ENCODE measurements around the gene IP6K1.

Gene IP6K1

DNA sequence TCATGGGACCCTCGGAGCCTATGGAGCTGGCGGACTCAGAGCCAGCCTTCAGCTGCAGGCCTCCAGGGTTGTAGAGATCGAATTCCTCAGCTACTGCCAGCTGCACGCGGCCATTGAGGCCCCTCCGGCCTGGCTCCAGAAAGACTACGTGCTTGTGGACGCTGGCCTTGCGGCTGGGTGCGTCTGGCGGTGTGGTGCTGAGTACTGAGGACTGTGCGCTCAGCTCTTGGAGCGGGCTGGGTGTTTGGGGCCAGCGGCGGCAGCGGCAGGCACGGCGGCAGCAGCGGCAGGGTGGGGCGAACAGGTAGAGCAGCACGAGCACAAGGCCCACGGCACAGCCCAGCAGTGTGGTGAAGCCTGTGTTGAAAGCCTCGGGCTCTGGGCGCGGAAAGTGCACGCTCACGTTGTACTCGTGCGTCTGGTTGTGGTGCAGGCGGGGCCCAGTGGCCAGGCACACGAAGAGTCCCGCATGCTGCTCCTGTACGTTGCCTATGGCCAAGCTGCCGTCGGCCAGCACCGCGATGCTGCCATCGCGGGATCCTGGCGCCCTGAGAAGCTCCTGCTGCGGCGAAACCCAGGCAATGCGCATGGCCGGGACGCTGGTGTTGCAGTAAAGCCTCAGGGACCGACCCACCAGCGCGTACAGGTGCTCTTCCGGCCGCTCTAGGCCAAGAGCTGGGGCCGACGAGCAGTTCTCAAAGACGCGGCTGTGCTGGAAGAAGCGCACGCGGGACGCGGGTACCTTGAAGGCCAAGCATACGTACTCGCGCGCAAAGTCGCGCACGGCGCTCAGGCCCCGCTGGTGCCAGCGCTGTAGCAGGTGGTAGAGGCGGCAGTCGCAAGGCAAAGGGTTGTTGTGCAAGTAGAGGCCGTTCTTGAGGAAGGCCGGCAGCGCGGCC lies 68.1 kb downstream of the IP6K1 start:
- no peak overlapping the region for H3K4me3 ChIP-seq (ENCODE audit: low read length, poor library complexity, severe bottlenecking)
- no peaks in the 10 kb centered on the region for H3K9me2 ChIP-seq (replicated peaks; ENCODE audit: low read depth, low read length)
- TF ChIP-seq, protein P1, sequence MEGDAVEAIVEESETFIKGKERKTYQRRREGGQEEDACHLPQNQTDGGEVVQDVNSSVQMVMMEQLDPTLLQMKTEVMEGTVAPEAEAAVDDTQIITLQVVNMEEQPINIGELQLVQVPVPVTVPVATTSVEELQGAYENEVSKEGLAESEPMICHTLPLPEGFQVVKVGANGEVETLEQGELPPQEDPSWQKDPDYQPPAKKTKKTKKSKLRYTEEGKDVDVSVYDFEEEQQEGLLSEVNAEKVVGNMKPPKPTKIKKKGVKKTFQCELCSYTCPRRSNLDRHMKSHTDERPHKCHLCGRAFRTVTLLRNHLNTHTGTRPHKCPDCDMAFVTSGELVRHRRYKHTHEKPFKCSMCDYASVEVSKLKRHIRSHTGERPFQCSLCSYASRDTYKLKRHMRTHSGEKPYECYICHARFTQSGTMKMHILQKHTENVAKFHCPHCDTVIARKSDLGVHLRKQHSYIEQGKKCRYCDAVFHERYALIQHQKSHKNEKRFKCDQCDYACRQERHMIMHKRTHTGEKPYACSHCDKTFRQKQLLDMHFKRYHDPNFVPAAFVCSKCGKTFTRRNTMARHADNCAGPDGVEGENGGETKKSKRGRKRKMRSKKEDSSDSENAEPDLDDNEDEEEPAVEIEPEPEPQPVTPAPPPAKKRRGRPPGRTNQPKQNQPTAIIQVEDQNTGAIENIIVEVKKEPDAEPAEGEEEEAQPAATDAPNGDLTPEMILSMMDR (conservative IDR thresholded peaks at IDR 0.05; ENCODE audit: low read length), result no peak
- no peak for TF ChIP-seq EZH2phosphoT487 (IDR thresholded peaks at IDR 0.05; ENCODE audit: borderline replicate concordance)
- H2AFZ ChIP-seq (ENCODE audit: low read length), result no peak overlapping the region
- no peaks in the 10 kb centered on the region for H3K27me3 ChIP-seq (ENCODE audit: insufficient read depth, low read length, poor library complexity, severe bottlenecking)
- H3K4me1 ChIP-seq (ENCODE audit: insufficient read depth, low read length, poor library complexity, severe bottlenecking), result peaks cover 22% of the 10 kb centered on the region
- peaks cover 3% of the 10 kb centered on the region; the same call in 1 of the 2 replicates for H3F3A ChIP-seq (ENCODE audit: low read depth)
- H3K9me3 ChIP-seq (ENCODE audit: insufficient read depth, low read depth, low read length), result no peaks in the 10 kb centered on the region
- peaks cover 12% of the 10 kb centered on the region; the same call in 1 of the 2 replicates for H3K36me3 ChIP-seq (ENCODE audit: insufficient read depth, low read length)
- peaks cover 14% of the 10 kb centered on the region for H3K79me2 ChIP-seq (ENCODE audit: insufficient read depth, low read length)
- H3K4me2 ChIP-seq (ENCODE audit: low read depth, low read length, poor library complexity, severe bottlenecking), result peak overlapping the region; percentile 71
- H3K9ac ChIP-seq (ENCODE audit: low read depth, low read length, poor library complexity, severe bottlenecking), result no peak overlapping the region
- peaks cover 10% of the 10 kb centered on the region for H4K20me1 ChIP-seq (ENCODE audit: insufficient read depth, low read length, poor library complexity, severe bottlenecking)

DNA sequence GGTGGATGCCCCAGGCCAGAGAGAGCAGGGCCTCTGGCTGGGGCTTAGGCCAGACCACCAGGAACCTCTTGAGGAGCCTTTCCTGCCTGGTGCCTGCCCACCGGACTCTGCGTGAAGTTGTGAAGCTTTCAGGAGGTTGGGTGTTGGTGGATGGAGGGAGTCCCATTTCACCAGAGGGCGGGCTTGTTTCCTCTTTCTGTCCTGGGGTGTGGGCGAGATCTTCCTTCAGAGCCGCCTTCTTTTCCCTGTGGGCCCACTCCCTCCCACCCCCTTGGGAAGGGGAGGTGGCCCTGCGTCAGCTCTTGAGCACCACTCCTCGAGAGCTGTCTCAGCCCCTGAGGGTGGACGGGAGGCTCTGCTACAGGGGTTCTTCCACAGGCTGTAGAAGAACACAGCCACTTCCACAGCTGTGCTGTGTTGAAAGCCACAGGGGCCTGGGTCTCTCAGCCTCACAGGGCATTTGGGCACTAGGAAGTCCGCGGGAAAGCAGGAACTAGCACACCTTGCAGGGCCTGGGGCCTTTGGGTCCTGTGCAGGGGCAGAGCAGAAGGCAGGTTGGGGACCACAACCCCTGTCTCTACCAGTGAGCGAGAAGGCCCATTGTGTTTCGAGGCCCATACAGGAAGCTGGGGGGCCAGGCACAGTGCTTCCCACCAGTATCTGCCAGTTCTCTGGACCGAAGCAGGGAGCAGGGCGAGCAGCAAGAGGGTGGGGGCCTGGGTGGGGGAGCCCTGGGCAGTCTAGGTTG lies 69.0 kb downstream of the IP6K1 start:
- H3K4me1 ChIP-seq (ENCODE audit: insufficient read depth, low read length, poor library complexity, severe bottlenecking), result peaks cover 22% of the 10 kb centered on the region
- no peaks in the 10 kb centered on the region for H3K9me2 ChIP-seq (replicated peaks; ENCODE audit: low read depth, low read length)
- no peak overlapping the region for H3K4me2 ChIP-seq (ENCODE audit: low read depth, low read length, poor library complexity, severe bottlenecking)
- H2AFZ ChIP-seq (ENCODE audit: low read length), result no peak overlapping the region
- peaks cover 6% of the 10 kb centered on the region; the same call in 1 of the 2 replicates for H3K79me2 ChIP-seq (ENCODE audit: insufficient read depth, low read length)
- H3K36me3 ChIP-seq (ENCODE audit: insufficient read depth, low read length), result peaks cover 12% of the 10 kb centered on the region; the same call in 1 of the 2 replicates
- H3K9me3 ChIP-seq (ENCODE audit: insufficient read depth, low read depth, low read length), result no peaks in the 10 kb centered on the region
- no peak overlapping the region for H3K9ac ChIP-seq (ENCODE audit: low read depth, low read length, poor library complexity, severe bottlenecking)
- no peaks in the 10 kb centered on the region for H3K27me3 ChIP-seq (ENCODE audit: insufficient read depth, low read length, poor library complexity, severe bottlenecking)
- TF ChIP-seq EZH2phosphoT487 (IDR thresholded peaks at IDR 0.05; ENCODE audit: borderline replicate concordance), result no peak
- TF ChIP-seq, protein P1 (conservative IDR thresholded peaks at IDR 0.05; ENCODE audit: low read length), result no peak
- peaks cover 2% of the 10 kb centered on the region for H4K20me1 ChIP-seq (ENCODE audit: insufficient read depth, low read length, poor library complexity, severe bottlenecking)
- H3F3A ChIP-seq (ENCODE audit: low read depth), result peaks cover 8% of the 10 kb centered on the region
- no peak overlapping the region for H3K4me3 ChIP-seq (ENCODE audit: low read length, poor library complexity, severe bottlenecking)

DNA sequence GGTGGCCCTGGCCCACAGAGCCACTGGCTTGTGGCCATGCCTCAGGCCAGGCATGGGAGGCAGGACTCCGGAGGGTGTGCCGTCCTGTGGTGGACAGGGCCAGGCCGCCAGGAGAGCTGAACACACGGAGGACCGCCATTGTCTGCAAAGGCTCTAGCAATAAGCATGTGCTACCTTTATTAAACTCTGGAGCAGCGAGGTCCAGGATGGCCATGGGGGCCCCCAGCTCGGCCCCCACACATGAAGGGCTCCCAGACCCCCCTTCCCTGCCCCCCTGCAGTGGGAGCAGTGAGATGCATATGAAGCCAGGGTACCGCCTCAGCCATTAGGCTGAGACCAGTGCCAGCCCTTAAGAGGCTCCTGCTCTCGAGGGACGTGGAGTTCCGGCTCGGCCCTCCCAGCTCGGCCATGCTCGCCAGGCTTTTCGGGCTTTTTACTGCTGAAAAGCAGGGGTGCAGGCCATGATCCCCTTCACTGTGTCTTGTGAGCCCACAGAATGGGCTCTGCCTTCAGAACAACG lies 69.6 kb downstream of the IP6K1 start:
- H3K9me2 ChIP-seq (replicated peaks; ENCODE audit: low read depth, low read length), result no peaks in the 10 kb centered on the region
- no peaks in the 10 kb centered on the region for H3K9me3 ChIP-seq (ENCODE audit: insufficient read depth, low read depth, low read length)
- H3K4me1 ChIP-seq (ENCODE audit: insufficient read depth, low read length, poor library complexity, severe bottlenecking), result peaks cover 29% of the 10 kb centered on the region
- H3K79me2 ChIP-seq (ENCODE audit: insufficient read depth, low read length), result no peaks in the 10 kb centered on the region; the same call in 1 of the 2 replicates
- H4K20me1 ChIP-seq (ENCODE audit: insufficient read depth, low read length, poor library complexity, severe bottlenecking), result no peaks in the 10 kb centered on the region
- no peak overlapping the region for H2AFZ ChIP-seq (ENCODE audit: low read length)
- H3F3A ChIP-seq (ENCODE audit: low read depth), result peaks cover 15% of the 10 kb centered on the region
- H3K36me3 ChIP-seq (ENCODE audit: insufficient read depth, low read length), result peaks cover 8% of the 10 kb centered on the region; the same call in 1 of the 2 replicates
- no peak overlapping the region for H3K4me2 ChIP-seq (ENCODE audit: low read depth, low read length, poor library complexity, severe bottlenecking)
- H3K4me3 ChIP-seq (ENCODE audit: low read length, poor library complexity, severe bottlenecking), result no peak overlapping the region
- no peak for TF ChIP-seq EZH2phosphoT487 (IDR thresholded peaks at IDR 0.05; ENCODE audit: borderline replicate concordance)
- TF ChIP-seq, protein P1 (conservative IDR thresholded peaks at IDR 0.05; ENCODE audit: low read length), result no peak
- no peaks in the 10 kb centered on the region for H3K27me3 ChIP-seq (ENCODE audit: insufficient read depth, low read length, poor library complexity, severe bottlenecking)
- H3K9ac ChIP-seq (ENCODE audit: low read depth, low read length, poor library complexity, severe bottlenecking), result no peak overlapping the region

Measured in Loucy (cell line).